ENCODE data around the gene MUL1.

- TF ChIP-seq, protein P1, sequence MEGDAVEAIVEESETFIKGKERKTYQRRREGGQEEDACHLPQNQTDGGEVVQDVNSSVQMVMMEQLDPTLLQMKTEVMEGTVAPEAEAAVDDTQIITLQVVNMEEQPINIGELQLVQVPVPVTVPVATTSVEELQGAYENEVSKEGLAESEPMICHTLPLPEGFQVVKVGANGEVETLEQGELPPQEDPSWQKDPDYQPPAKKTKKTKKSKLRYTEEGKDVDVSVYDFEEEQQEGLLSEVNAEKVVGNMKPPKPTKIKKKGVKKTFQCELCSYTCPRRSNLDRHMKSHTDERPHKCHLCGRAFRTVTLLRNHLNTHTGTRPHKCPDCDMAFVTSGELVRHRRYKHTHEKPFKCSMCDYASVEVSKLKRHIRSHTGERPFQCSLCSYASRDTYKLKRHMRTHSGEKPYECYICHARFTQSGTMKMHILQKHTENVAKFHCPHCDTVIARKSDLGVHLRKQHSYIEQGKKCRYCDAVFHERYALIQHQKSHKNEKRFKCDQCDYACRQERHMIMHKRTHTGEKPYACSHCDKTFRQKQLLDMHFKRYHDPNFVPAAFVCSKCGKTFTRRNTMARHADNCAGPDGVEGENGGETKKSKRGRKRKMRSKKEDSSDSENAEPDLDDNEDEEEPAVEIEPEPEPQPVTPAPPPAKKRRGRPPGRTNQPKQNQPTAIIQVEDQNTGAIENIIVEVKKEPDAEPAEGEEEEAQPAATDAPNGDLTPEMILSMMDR (IDR thresholded peaks at IDR 0.05), result no peak
- no peak for TF ChIP-seq POLR2A (IDR thresholded peaks at IDR 0.05)
Measured at GRCh38 chr1:20496241-20496661, 11.7 kb downstream of the MUL1 start.

Measured in uterus (tissue), 2 donors.